ENCODE data around the gene CHCT1.

GRCh38 chr17:60451071-60451470 is 28.8 kb downstream of the CHCT1 start:
- TF ChIP-seq EZH2 (IDR thresholded peaks at IDR 0.05; ENCODE audit: borderline replicate concordance, insufficient read depth, low read depth, low read length, poor library complexity, severe bottlenecking): no peak
- TF ChIP-seq, protein P1, sequence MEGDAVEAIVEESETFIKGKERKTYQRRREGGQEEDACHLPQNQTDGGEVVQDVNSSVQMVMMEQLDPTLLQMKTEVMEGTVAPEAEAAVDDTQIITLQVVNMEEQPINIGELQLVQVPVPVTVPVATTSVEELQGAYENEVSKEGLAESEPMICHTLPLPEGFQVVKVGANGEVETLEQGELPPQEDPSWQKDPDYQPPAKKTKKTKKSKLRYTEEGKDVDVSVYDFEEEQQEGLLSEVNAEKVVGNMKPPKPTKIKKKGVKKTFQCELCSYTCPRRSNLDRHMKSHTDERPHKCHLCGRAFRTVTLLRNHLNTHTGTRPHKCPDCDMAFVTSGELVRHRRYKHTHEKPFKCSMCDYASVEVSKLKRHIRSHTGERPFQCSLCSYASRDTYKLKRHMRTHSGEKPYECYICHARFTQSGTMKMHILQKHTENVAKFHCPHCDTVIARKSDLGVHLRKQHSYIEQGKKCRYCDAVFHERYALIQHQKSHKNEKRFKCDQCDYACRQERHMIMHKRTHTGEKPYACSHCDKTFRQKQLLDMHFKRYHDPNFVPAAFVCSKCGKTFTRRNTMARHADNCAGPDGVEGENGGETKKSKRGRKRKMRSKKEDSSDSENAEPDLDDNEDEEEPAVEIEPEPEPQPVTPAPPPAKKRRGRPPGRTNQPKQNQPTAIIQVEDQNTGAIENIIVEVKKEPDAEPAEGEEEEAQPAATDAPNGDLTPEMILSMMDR (IDR thresholded peaks at IDR 0.05): no peak
